ENCODE measurements around the gene EMP3.

The EMP3 gene

GRCh38 chr19:48346191-48346590, 20.8 kb downstream of the EMP3 start:
- no peaks in the 10 kb centered on the region for H3K36me3 ChIP-seq (replicated peaks)
- H3K4me1 ChIP-seq = no peaks in the 10 kb centered on the region
- H3K9me3 ChIP-seq = no peaks in the 10 kb centered on the region
- no peak for DNase-seq (ENCODE audit: low spot score in 2 of 2)
- no peaks in the 10 kb centered on the region for H3K27me3 ChIP-seq (ENCODE audit: low read depth)
- H3K4me3 ChIP-seq = no peak overlapping the region
- in situ Hi-C loops (cut with MboI; ENCODE audit: low sequenced_read_pairs) = no loop called here

- in situ Hi-C loops (cut with MboI; ENCODE audit: low sequenced_read_pairs) = no loop called here
- no peak overlapping the region for H3K4me3 ChIP-seq
- no peaks in the 10 kb centered on the region for H3K4me1 ChIP-seq
- no peaks in the 10 kb centered on the region for H3K36me3 ChIP-seq (replicated peaks)
- no peak for DNase-seq (ENCODE audit: low spot score in 2 of 2)
- no peaks in the 10 kb centered on the region for H3K9me3 ChIP-seq
- no peaks in the 10 kb centered on the region for H3K27me3 ChIP-seq (ENCODE audit: low read depth)
These were observed 22.7 kb downstream of the EMP3 start for GRCh38 chr19:48348045-48348444.

GRCh38 chr19:48348737-48349136, 23.4 kb downstream of the EMP3 start:
- Histone ChIP-seq H3K27me3 (ENCODE audit: low read depth) (no peaks in the 10 kb centered on the region), H3K4me1 (no peaks in the 10 kb centered on the region), H3K4me3 (no peak overlapping the region), H3K36me3 (replicated peaks) (no peaks in the 10 kb centered on the region), H3K9me3 (no peaks in the 10 kb centered on the region)
- no peak for DNase-seq (ENCODE audit: low spot score in 2 of 2)
- in situ Hi-C loops (cut with MboI; ENCODE audit: low sequenced_read_pairs) = no loop called here

GRCh38 chr19:48350856-48351255, 25.5 kb downstream of the EMP3 start:
- no peaks in the 10 kb centered on the region for H3K4me1 ChIP-seq
- H3K4me3 ChIP-seq = no peak overlapping the region
- in situ Hi-C loops (cut with MboI; ENCODE audit: low sequenced_read_pairs) = no loop called here
- H3K9me3 ChIP-seq = no peaks in the 10 kb centered on the region
- H3K36me3 ChIP-seq (replicated peaks) = no peaks in the 10 kb centered on the region
- H3K27me3 ChIP-seq (ENCODE audit: low read depth) = no peaks in the 10 kb centered on the region
- no peak for DNase-seq (ENCODE audit: low spot score in 2 of 2)

- H3K27me3 ChIP-seq (ENCODE audit: low read depth) = no peaks in the 10 kb centered on the region
- no peaks in the 10 kb centered on the region for H3K9me3 ChIP-seq
- peak; percentile 47 to 91 for DNase-seq (ENCODE audit: low spot score in 2 of 2)
- no peaks in the 10 kb centered on the region for H3K36me3 ChIP-seq (replicated peaks)
- H3K4me1 ChIP-seq = no peaks in the 10 kb centered on the region
- no peak overlapping the region for H3K4me3 ChIP-seq
- in situ Hi-C loops (cut with MboI; ENCODE audit: low sequenced_read_pairs) = no loop called here
These were observed 26.0 kb downstream of the EMP3 start for GRCh38 chr19:48351341-48351752.

- DNase-seq (ENCODE audit: low spot score in 2 of 2) = no peak
- H3K9me3 ChIP-seq = no peaks in the 10 kb centered on the region
- H3K27me3 ChIP-seq (ENCODE audit: low read depth) = no peaks in the 10 kb centered on the region
- H3K36me3 ChIP-seq (replicated peaks) = no peaks in the 10 kb centered on the region
- in situ Hi-C loops (cut with MboI; ENCODE audit: low sequenced_read_pairs) = no loop called here
- no peak overlapping the region for H3K4me3 ChIP-seq
- no peaks in the 10 kb centered on the region for H3K4me1 ChIP-seq
These were observed 28.3 kb downstream of the EMP3 start for GRCh38 chr19:48353677-48354076.

- H3K4me1 ChIP-seq = no peaks in the 10 kb centered on the region
- in situ Hi-C loops (cut with MboI; ENCODE audit: low sequenced_read_pairs) = no loop called here
- H3K4me3 ChIP-seq = no peak overlapping the region
- no peaks in the 10 kb centered on the region for H3K36me3 ChIP-seq (replicated peaks)
- H3K9me3 ChIP-seq = no peaks in the 10 kb centered on the region
- peak in 1 of 2 experiments; percentile 26 for DNase-seq (ENCODE audit: low spot score in 2 of 2)
- H3K27me3 ChIP-seq (ENCODE audit: low read depth) = no peaks in the 10 kb centered on the region
These were observed 29.1 kb downstream of the EMP3 start for GRCh38 chr19:48354332-48354992.

GRCh38 chr19:48355365-48355954, 30.1 kb downstream of the EMP3 start:
- DNase-seq (ENCODE audit: low spot score in 2 of 2) = no peak
- no peaks in the 10 kb centered on the region for H3K27me3 ChIP-seq (ENCODE audit: low read depth)
- H3K9me3 ChIP-seq = no peaks in the 10 kb centered on the region
- H3K4me1 ChIP-seq = no peaks in the 10 kb centered on the region
- H3K4me3 ChIP-seq = no peak overlapping the region
- no peaks in the 10 kb centered on the region for H3K36me3 ChIP-seq (replicated peaks)
- in situ Hi-C loops (cut with MboI; ENCODE audit: low sequenced_read_pairs) = no loop called here

GRCh38 chr19:48359123-48359522, 33.8 kb downstream of the EMP3 start:
- H3K9me3 ChIP-seq = no peaks in the 10 kb centered on the region
- no peak overlapping the region for H3K4me3 ChIP-seq
- peaks cover 9% of the 10 kb centered on the region for H3K4me1 ChIP-seq
- H3K36me3 ChIP-seq (replicated peaks) = no peaks in the 10 kb centered on the region; the same call in 1 of the 2 replicates
- DNase-seq (ENCODE audit: low spot score in 2 of 2) = no peak
- in situ Hi-C loops (cut with MboI; ENCODE audit: low sequenced_read_pairs) = no loop called here
- H3K27me3 ChIP-seq (ENCODE audit: low read depth) = no peaks in the 10 kb centered on the region

GRCh38 chr19:48361912-48362311, 36.6 kb downstream of the EMP3 start:
- H3K27me3 ChIP-seq (ENCODE audit: low read depth) = no peaks in the 10 kb centered on the region
- H3K9me3 ChIP-seq = no peaks in the 10 kb centered on the region
- peaks cover 14% of the 10 kb centered on the region for H3K4me1 ChIP-seq
- no peak for DNase-seq (ENCODE audit: low spot score in 2 of 2)
- in situ Hi-C loops (cut with MboI; ENCODE audit: low sequenced_read_pairs) = no loop called here
- H3K36me3 ChIP-seq (replicated peaks) = no peaks in the 10 kb centered on the region; the same call in 1 of the 2 replicates
- H3K4me3 ChIP-seq = no peak overlapping the region

GRCh38 chr19:48362716-48363499, 37.6 kb downstream of the EMP3 start:
- Histone ChIP-seq H3K4me1 (peaks cover 14% of the 10 kb centered on the region), H3K36me3 (replicated peaks) (no peaks in the 10 kb centered on the region; the same call in 1 of the 2 replicates)
- in situ Hi-C loops (cut with MboI; ENCODE audit: low sequenced_read_pairs) = no loop called here

GRCh38 chr19:48363500-48363809, 38.1 kb downstream of the EMP3 start:
- Histone ChIP-seq H3K27me3 (ENCODE audit: low read depth) (no peaks in the 10 kb centered on the region), H3K4me3 (peak overlapping the region; percentile 26), H3K9me3 (no peaks in the 10 kb centered on the region), H3K36me3 (replicated peaks) (no peaks in the 10 kb centered on the region; the same call in 1 of the 2 replicates), H3K4me1 (peaks cover 14% of the 10 kb centered on the region)
- in situ Hi-C loops (cut with MboI; ENCODE audit: low sequenced_read_pairs) = no loop called here
- no peak for DNase-seq (ENCODE audit: low spot score in 2 of 2)

More at GRCh38 chr19:48362716-48363499, 37.6 kb downstream of the EMP3 start:
- peak overlapping the region; percentile 26 for H3K4me3 ChIP-seq
- no peaks in the 10 kb centered on the region for H3K9me3 ChIP-seq
- peak; percentile 94 to 98 for DNase-seq (ENCODE audit: low spot score in 2 of 2)
- no peaks in the 10 kb centered on the region for H3K27me3 ChIP-seq (ENCODE audit: low read depth)

GRCh38 chr19:48363810-48364597, 38.7 kb downstream of the EMP3 start, which contains the start of the genes SYNGR4 and TMEM143:
Gene SYNGR4, plus strand, starts transcription at chr19:48364367. Its CDS starts 1,476 bp downstream, at chr19:48365843.
Gene TMEM143, minus strand, starts transcription at chr19:48363940. Its CDS starts 20 bp downstream, at chr19:48363920.
- peak within 1 kb of the TSS; percentile 26 for H3K4me3 ChIP-seq
- DNase-seq (ENCODE audit: low spot score in 2 of 2) = peak; percentile 99
- H3K9me3 ChIP-seq = no peaks in the 10 kb centered on the region
- H3K36me3 ChIP-seq (replicated peaks) = no peaks in the 10 kb centered on the region; the same call in 1 of the 2 replicates
- H3K4me1 ChIP-seq = peaks cover 14% of the 10 kb centered on the region
- H3K27me3 ChIP-seq (ENCODE audit: low read depth) = no peaks in the 10 kb centered on the region
- in situ Hi-C loops (cut with MboI; ENCODE audit: low sequenced_read_pairs) = no loop called here
